ACC112 (cell line): ENCODE data around the gene AK9.
"Not testable (repeated sequence)": the region's sequence is repeated elsewhere in the genome, so short reads cannot be mapped to it uniquely, and the experiment has no call there.

ENCODE experiments used
- H2AFZ ChIP-seq: fragments of 200-600 bp; sonication (generic); one replicate; pipeline ENCODE4 v1.6.0; 2017; ENCODE audit warnings: antibody characterized with exemption, low read length; ENCODE audit not compliant: unreplicated experiment
- H3K27ac ChIP-seq: fragments of 200-600 bp; sonication (generic); 2 replicates; pipeline ENCODE4 v1.5.1; 2014; ENCODE audit warnings: low read depth, mild to moderate bottlenecking, antibody characterized with exemption, low read length, moderate library complexity
- H3K27me3 ChIP-seq: fragments of 200-600 bp; sonication (generic); 2 replicates; pipeline ENCODE4 v1.6.1; 2014; ENCODE audit warnings: mild to moderate bottlenecking, antibody characterized with exemption, low read length, moderate library complexity, mixed read lengths; ENCODE audit not compliant: insufficient read depth
- H3K36me3 ChIP-seq: fragments of 200-600 bp; sonication (generic); 2 replicates; pipeline ENCODE4 v1.6.1; 2016; ENCODE audit warnings: mild to moderate bottlenecking, antibody characterized with exemption, low read length, moderate library complexity, mixed read lengths; ENCODE audit not compliant: insufficient read depth
- H3K4me1 ChIP-seq: fragments of 200-600 bp; sonication (generic); one replicate; pipeline ENCODE4 v1.6.1; 2016; ENCODE audit warnings: low read length, mixed read lengths; ENCODE audit not compliant: insufficient read depth, unreplicated experiment, control insufficient read depth
- H3K4me3 ChIP-seq: fragments of 200-600 bp; sonication (generic); 2 replicates; pipeline ENCODE4 v1.5.1; 2014; ENCODE audit warnings: mild to moderate bottlenecking, low read depth, low read length
- H3K79me2 ChIP-seq: fragments of 200-600 bp; sonication (generic); one replicate; pipeline ENCODE4 v1.6.0; 2016; ENCODE audit warnings: low read length; ENCODE audit not compliant: control insufficient read depth, unreplicated experiment, insufficient read depth

The AK9 gene

DNA sequence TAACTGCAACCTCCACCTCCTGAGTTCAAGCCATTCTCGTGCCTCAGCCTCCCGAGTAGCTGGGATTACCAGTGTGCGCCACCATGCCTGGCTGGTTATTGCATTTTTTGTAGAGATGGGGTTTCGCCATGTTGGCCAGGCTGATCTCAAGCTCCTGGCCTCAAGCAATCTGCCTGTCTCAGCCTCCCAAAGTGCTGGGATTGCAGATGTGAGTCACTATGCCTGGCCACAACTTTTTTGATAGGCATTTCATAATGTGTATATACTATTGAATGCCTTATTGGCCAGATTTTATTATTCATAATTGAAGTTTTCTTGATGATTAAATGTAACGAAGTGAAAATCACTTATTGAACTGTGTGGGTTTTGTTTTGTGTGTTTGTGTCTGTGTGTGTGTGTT is 28.0 kb upstream of the AK9 start:
- Histone ChIP-seq H3K27me3 (no peaks in the 10 kb centered on the region), H2AFZ (no peak overlapping the region), H3K4me1 (no peaks in the 10 kb centered on the region), H3K4me3 (no peak overlapping the region), H3K79me2 (no peaks in the 10 kb centered on the region), H3K27ac (no peak overlapping the region), H3K36me3 (no peaks in the 10 kb centered on the region)

DNA sequence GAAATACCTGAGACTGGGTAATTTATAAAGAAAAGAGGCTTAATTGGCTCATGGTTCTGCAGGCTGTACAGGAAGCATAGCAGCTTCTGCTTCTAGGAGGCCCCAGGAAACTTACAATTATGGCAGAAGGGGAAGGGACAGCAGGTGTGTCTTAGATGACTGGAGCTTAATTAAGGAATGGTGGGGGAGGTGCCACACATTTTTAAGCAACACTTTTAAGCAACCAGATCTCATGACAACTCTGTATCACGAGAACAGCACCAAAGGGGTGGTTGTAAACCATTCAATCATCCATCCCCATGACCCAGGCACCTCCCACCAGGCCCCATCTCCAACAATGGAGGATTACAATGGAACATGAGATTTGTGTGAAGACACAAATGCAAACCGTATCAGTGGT is 27.0 kb upstream of the AK9 start:
- no peak overlapping the region for H3K4me3 ChIP-seq
- no peak overlapping the region for H3K27ac ChIP-seq
- H3K36me3 ChIP-seq = no peaks in the 10 kb centered on the region
- no peak overlapping the region for H2AFZ ChIP-seq
- no peaks in the 10 kb centered on the region for H3K79me2 ChIP-seq
- H3K27me3 ChIP-seq = no peaks in the 10 kb centered on the region
- H3K4me1 ChIP-seq = no peaks in the 10 kb centered on the region

DNA sequence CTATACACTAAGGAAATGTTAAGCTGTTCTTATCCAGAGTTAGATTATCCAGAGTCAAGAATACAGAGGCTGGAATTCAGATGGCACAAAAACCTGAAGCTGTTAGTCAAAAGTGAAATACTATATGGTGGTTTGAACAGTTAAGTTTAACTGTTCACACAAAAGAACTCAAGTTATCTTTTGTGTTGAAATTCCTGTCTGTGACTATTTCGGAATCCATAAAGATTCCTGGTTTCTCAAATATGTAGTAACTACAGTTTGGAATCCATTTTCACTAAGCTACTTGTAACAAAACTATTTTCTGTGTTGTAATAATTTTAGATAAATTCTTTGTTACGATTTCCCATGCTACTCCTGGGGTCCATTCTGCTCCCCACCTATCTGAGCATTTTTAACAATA is 24.6 kb upstream of the AK9 start:
- Histone ChIP-seq H3K27ac (no peak overlapping the region), H3K79me2 (peaks cover 3% of the 10 kb centered on the region), H3K36me3 (no peaks in the 10 kb centered on the region), H3K4me3 (no peak overlapping the region), H3K27me3 (no peaks in the 10 kb centered on the region), H3K4me1 (no peaks in the 10 kb centered on the region), H2AFZ (no peak overlapping the region)

DNA sequence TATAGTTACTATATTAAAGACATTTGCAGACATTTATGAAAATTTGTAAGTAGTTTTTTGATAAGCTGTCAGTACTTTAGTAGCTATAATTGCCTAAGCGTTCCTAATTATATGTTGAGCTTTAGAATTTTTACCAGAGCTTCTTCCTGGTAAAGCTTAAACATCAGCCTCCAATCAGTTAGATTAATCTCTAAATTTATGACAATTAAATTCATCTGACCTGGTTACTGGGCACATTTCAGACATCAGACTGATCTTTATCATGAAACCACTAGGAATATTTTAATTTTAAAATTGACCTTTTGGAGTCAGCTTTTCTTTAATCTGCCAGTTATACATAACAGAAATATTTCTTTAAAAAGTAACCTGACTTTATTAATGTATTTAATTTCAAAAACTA is 23.6 kb upstream of the AK9 start:
- no peak overlapping the region for H3K4me3 ChIP-seq
- no peak overlapping the region for H3K27ac ChIP-seq
- no peaks in the 10 kb centered on the region for H3K36me3 ChIP-seq
- no peak overlapping the region for H2AFZ ChIP-seq
- H3K79me2 ChIP-seq = peaks cover 3% of the 10 kb centered on the region
- no peaks in the 10 kb centered on the region for H3K27me3 ChIP-seq
- no peaks in the 10 kb centered on the region for H3K4me1 ChIP-seq

DNA sequence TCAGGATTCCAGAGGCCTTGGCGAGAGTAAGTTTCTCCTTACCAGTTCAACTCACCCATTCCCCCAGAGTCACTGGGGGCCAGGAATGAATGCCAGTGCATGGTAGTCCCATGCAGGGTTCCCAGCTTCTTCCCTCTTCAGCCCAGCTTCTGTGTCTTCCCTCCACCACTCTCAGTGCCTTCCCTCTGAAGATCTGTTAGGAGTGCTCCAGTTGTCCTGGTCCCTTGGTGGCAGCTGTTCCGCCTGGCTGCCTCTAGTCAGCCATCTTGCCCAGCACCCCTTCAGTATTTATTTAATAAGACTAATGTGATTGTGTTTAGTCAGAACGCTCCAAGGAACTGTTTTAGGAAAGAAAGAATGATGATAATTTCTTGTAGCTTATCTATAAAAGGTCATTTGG is 23.2 kb upstream of the AK9 start:
- Histone ChIP-seq H3K79me2 (peaks cover 3% of the 10 kb centered on the region), H2AFZ (no peak overlapping the region), H3K4me3 (no peak overlapping the region), H3K4me1 (no peaks in the 10 kb centered on the region), H3K27me3 (no peaks in the 10 kb centered on the region), H3K36me3 (no peaks in the 10 kb centered on the region), H3K27ac (no peak overlapping the region)

DNA sequence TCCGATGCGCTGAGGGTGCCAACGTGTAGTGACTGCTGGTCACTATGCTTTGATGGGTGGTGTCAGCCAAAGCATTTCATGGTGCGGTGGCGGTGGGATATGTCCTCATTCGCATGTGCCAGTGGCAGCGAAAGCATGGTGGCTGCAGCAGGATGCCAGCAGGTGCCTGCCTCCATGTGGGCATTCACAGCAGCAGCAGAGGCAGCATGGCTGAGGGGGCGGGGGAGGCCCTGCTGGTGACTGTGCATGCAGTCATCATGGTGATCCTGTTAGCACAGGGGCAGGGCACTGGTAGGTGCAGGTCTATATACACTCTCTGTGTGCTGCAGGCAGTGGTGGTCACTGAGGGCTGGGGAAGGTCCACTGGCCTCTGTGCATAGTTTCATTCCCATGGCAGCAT is 22.1 kb upstream of the AK9 start:
- no peak overlapping the region for H3K4me3 ChIP-seq
- no peak overlapping the region for H3K27ac ChIP-seq
- no peaks in the 10 kb centered on the region for H3K27me3 ChIP-seq
- H3K4me1 ChIP-seq = no peaks in the 10 kb centered on the region
- no peaks in the 10 kb centered on the region for H3K36me3 ChIP-seq
- H2AFZ ChIP-seq = no peak overlapping the region
- H3K79me2 ChIP-seq = peaks cover 3% of the 10 kb centered on the region

DNA sequence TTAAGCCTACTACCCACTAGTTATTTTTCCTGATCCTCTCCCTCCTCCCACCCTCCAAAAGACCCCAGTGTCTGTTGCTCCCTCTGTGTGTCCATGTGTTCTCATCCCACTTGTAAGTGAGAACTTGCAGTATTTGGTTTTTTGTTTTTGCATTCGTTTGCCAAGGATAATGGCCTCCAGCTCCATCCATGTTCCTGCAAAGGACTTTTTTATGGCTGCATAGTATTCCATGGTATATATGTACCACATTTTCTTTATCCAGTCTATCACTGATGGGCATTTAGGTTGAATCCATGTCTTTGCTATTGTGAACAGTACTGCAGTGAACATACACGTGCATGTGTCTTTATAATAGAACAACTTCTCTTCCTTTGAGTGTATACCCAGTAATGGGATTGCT is 17.1 kb upstream of the AK9 start:
- H3K36me3 ChIP-seq, H3K4me1 ChIP-seq, H3K4me3 ChIP-seq, H3K27me3 ChIP-seq, H3K79me2 ChIP-seq, H2AFZ ChIP-seq, H3K27ac ChIP-seq: not testable (repeated sequence)

DNA sequence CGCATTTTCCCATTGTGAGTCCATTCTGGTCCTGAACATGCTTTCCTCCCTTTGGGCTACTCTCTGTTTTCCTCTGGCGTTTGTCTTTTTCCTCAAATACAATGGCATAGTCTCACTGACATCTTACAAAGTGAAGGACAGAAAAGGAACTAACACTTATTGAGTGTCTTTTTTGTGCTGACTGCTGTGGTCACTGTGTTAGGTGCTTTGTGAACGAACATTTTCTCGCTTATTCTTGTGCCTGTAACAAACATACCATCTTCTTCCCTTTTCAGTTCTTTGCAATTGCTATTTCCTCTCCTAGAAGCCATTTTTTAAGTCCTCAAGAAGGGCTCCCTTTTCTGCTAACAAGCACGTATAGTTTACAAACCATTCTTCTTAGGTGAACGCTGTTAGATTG is 15.5 kb upstream of the AK9 start:
- Histone ChIP-seq H2AFZ (no peak overlapping the region), H3K4me3 (no peak overlapping the region)

DNA sequence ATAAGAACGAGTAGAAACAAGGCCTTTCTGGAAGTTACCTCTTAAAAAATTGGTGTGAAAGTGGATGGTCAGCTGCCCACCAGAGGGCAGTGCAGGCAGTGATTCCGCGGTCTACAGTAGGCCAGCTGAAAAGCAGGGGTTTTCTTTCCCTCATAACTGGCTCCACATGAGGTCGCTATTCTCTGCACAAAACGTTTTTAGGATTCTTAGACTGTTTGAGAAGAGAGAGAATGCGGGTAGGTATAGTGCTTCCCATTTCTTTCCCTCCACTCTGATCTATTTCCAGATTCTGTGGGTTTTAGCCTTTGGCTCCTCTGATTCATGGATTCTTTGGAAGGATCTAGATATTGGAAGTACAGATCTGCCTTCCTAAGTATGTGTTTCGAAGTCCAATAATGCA is 14.3 kb upstream of the AK9 start:
- Histone ChIP-seq H3K4me1 (no peaks in the 10 kb centered on the region), H3K36me3 (no peaks in the 10 kb centered on the region), H3K27ac (no peak overlapping the region), H3K4me3 (no peak overlapping the region), H3K27me3 (no peaks in the 10 kb centered on the region), H3K79me2 (no peaks in the 10 kb centered on the region), H2AFZ (no peak overlapping the region)

More for the DNA sequence above, 15.5 kb upstream of the AK9 start:
- Histone ChIP-seq H3K36me3 (no peaks in the 10 kb centered on the region), H3K27ac (no peak overlapping the region), H3K79me2 (peaks cover 1% of the 10 kb centered on the region), H3K4me1 (no peaks in the 10 kb centered on the region), H3K27me3 (no peaks in the 10 kb centered on the region)

DNA sequence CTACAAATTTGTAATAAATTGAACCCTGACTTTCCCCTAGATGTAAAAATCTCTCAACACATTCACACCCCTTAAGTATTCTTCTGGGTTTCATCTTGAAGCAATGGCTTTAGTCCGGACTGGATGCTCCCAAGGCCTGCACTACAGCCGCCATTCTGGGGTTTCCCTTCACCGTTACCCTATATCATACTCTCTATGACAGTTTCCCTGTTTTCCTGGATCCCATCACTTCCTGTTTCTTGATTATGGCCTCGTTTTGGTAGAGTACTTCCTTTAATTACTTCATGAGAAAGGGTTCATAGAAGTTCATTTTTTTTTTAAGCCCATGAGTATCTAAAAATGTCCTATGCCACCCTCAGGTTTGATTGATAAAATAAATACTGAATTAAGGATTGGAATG is 11.8 kb upstream of the AK9 start:
- H3K4me3 ChIP-seq = no peak overlapping the region
- no peaks in the 10 kb centered on the region for H3K27me3 ChIP-seq
- H3K4me1 ChIP-seq = no peaks in the 10 kb centered on the region
- H3K79me2 ChIP-seq = no peaks in the 10 kb centered on the region
- no peaks in the 10 kb centered on the region for H3K36me3 ChIP-seq
- no peak overlapping the region for H3K27ac ChIP-seq
- no peak overlapping the region for H2AFZ ChIP-seq

DNA sequence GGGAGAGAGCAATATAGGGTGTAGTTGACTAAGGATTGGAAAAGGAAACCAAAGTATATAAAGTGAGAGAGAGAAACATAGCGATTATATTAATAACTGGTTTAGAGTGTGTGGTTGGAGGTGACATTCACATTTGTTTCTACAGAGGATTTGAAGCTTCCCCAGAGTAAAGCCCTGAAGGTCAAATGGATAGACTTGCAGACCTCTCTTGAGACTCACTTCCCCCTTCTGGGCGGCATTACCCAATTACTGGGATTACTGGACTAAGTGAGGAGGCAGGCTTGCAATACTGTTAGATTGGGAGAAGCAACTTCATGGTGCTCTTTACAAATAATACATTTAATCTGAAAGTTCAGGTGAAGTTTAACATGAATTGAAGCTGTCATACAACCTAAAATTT is 10.8 kb upstream of the AK9 start:
- Histone ChIP-seq H3K4me3 (no peak overlapping the region), H2AFZ (no peak overlapping the region), H3K27ac (no peak overlapping the region), H3K36me3 (no peaks in the 10 kb centered on the region), H3K79me2 (no peaks in the 10 kb centered on the region), H3K4me1 (no peaks in the 10 kb centered on the region), H3K27me3 (no peaks in the 10 kb centered on the region)

DNA sequence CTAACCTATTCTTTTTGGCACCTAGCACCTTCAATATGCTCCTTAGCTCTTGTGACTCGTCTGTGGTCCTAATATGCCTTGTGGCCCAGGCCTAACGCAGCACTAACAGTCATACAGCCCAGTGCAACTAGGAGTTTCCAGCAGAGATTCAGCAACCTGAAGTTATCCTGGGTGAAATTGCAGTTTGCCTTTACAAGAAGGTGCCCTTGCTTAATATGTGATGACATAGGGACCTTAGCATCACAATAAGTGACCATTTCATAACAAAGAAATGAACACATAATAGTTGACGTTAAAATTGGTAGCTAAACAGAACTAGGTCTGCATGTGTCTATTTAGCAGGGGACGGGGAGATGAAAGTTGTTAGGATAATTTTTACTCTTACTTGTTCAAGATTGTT is 10.2 kb upstream of the AK9 start:
- Histone ChIP-seq H3K36me3 (no peaks in the 10 kb centered on the region), H3K4me3 (no peak overlapping the region), H3K4me1 (no peaks in the 10 kb centered on the region), H3K27me3 (no peaks in the 10 kb centered on the region), H3K27ac (no peak overlapping the region), H3K79me2 (no peaks in the 10 kb centered on the region), H2AFZ (no peak overlapping the region)
